ENCODE measurements around the gene GCSAM. TPM values are rescaled to one million over a fixed set of nuclear protein-coding genes. Genes with fewer than 3 reads are reported as not detected.

The GCSAM gene
- total and polyA plus RNA-seq, 2 donors (not counting 1 experiment from before 2014, with no cell fraction given), result 14.9 to 24.6 TPM

DNA sequence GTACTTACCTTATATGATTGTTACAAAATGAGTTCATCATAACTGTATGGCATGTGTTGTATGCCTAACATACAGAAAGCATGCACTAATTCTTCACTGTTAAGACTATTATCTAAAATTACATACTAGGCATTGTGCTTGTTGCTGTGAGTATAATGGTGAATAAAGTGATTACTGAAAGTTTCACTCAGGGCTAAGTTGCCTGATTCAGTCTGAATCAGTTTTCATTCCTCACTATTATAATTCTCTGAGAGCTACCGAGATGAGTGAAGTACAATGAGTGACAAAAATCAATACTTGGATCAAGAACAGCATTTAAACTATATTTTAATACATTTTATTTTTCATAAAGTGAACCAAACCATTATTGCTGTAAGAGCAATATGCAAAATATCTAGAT is 7.5 kb upstream of the GCSAM start:
- H3K27ac Mint-ChIP-seq, result no peak overlapping the region
- POLR2A ChIA-PET, result no interaction called here
- peaks cover 32% of the 10 kb centered on the region for H3K4me1 Mint-ChIP-seq

More for the DNA sequence above, 7.5 kb upstream of the GCSAM start:
- CTCF ChIA-PET, result interaction anchor here (1.5 to 6.0 kb wide), 4 partner anchors 26 to 594 kb away, joined by 3 to 67 read pairs (median 38); partner anchors contain the start of gene SLC9C1
- Histone ChIP-seq H3K4me2 (replicated peaks; ENCODE audit: low read depth, low read length, poor library complexity, severe bottlenecking) (no peak overlapping the region), H3K4me3 (ENCODE audit: control extremely low read depth in 1 of 5, extremely low read depth in 1 of 5, insufficient read depth in 1 of 5, low read depth in 2 of 5, low read length in 4 of 5) (no peak overlapping the region), H3K27ac (ENCODE audit: low read length in 2 of 2) (no peak overlapping the region), H2AFZ (ENCODE audit: insufficient read depth, low read depth, low read length, poor library complexity, severe bottlenecking) (no peak overlapping the region), H3K4me1 (ENCODE audit: control insufficient read depth in 2 of 2, insufficient read depth in 2 of 2, low read length in 2 of 2) (peaks cover 23 to 24% of the 10 kb centered on the region in 2 donors), H3K79me2 (ENCODE audit: control insufficient read depth, insufficient read depth, low read length) (no peaks in the 10 kb centered on the region), H3K27me3 (replicated peaks in 1 of 4; ENCODE audit: control extremely low read depth in 1 of 4, control insufficient read depth in 3 of 4, insufficient read depth in 4 of 4, low read length in 3 of 4) (no peaks in the 10 kb centered on the region), H3K9me3 (ENCODE audit: control extremely low read depth in 1 of 3, control insufficient read depth in 2 of 3, insufficient read depth in 1 of 3, low read length in 2 of 3) (peaks cover 0 to 6% (median 4%) of the 10 kb centered on the region in 3 donors), H3K9ac (ENCODE audit: low read length) (no peak overlapping the region), H4K20me1 (ENCODE audit: control insufficient read depth, insufficient read depth, low read length, poor library complexity, severe bottlenecking) (no peaks in the 10 kb centered on the region), H3K36me3 (replicated peaks in 1 of 2; ENCODE audit: control extremely low read depth in 1 of 2, control insufficient read depth in 1 of 2, extremely low read depth in 1 of 2, insufficient read depth in 2 of 2, low read length in 1 of 2) (no peaks in the 10 kb centered on the region)
- no peaks in the 10 kb centered on the region for H3K27me3 Mint-ChIP-seq
- intact Hi-C loops (cut with micrococcal nuclease), result no loop called here
- WGBS (ENCODE audit: insufficient coverage), result no CpG with 5 or more reads among the region's 1 CpG
- H3K9me3 Mint-ChIP-seq (ENCODE audit: insufficient read depth), result peaks cover 3% of the 10 kb centered on the region
- ATAC-seq (ENCODE audit: low read depth), result no peak
- no peak overlapping the region for H3K4me3 Mint-ChIP-seq
- no peak for DNase-seq
- TF ChIP-seq CTCF (IDR thresholded peaks at IDR 0.05), result no peak
- no peak for TF ChIP-seq EZH2 (IDR thresholded peaks at IDR 0.05; ENCODE audit: borderline replicate concordance, insufficient read depth, low read depth, low read length, poor library complexity, severe bottlenecking)

Data from B cell (primary cell).